Colon (tissue), 2 donors: ENCODE results near the gene PSME4.
"Not testable (repeated sequence)": the region's sequence is repeated elsewhere in the genome, so short reads cannot be mapped to it uniquely, and the experiment has no call there.

ENCODE experiments used
- FAIRE-seq: peaks from 2 replicates; lab custom pipeline; 2012; peaks lifted over from hg19 to GRCh38; lab: Jason Lieb, UNC
- donor health status: control.
- donor health status: control.

Gene PSME4

DNA sequence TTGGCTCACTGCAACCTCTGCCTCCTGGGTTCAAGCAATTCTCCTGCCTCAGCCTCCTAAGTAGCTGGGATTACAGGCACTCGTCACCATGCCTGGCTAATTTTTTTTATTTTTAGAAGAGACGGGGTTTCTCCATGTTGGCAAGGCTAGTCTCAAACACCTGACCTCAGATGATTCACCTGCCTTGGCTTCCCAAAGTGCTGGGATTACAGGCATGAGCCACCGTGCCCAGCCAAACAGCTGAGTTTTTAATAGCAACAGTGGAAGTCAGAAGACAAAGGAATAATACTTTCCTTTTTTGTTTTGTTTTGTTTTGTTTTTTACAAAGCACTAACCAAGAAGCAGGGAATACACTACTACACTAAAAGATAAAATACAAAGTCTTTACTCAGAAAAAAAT, 127.9 kb downstream of the PSME4 start:
- no peak for FAIRE-seq

DNA sequence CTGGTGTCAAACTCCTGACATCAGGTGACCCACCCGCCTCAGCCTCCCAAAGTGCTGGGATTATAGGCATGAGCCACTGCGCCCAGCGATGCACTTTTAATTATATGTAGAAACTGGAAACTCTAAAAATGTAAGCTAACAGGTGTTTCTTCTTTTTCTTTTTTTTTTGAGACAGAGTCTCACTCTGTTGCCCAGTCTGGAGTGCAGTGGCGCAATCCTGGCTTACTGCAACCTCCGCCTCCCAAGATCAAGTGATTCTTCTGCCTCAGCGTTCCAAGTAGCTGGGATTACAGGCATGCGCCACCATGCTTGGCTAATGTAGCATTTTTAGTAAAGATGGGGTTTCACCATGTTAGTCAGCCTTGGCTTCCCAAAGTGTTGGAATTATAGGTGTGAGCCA, 129.1 kb downstream of the PSME4 start:
- not testable (repeated sequence) for FAIRE-seq

DNA sequence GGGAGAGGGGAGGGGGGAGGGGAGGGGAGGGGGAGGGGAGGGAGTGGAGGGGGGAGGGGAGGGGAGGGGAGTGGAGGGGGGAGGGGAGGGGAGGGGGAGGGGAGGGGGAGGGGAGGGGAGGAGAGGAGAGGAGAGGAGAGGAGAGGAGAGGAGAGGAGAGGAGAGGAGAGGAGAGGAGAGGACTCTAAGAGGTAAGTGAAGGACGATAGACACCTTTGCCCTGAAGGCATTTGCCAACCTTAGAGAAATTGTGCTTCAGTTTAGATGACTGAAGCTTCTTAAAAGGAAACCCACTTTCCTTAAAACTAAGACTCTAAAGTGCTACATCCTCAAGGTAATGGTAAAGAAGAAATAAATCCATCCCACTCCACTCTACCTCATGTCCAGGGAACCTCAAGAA, 130.2 kb downstream of the PSME4 start:
- FAIRE-seq, result no peak

DNA sequence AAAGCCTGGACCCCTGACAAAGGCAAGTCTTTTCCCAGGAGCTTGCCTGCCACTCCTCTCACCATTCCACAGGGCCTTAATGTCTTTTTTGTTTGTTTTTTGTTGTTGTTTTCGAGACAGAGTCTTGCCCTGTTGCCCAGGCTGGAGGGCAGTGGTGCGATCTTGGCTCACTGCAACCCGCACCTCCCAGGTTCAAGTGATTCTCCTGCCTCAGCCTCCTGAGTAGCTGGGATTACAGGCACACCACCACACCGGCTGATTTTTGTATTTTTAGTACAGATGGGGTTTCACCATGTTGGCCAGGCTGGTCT, 140.9 kb downstream of the PSME4 start:
- FAIRE-seq, result not testable (repeated sequence)

DNA sequence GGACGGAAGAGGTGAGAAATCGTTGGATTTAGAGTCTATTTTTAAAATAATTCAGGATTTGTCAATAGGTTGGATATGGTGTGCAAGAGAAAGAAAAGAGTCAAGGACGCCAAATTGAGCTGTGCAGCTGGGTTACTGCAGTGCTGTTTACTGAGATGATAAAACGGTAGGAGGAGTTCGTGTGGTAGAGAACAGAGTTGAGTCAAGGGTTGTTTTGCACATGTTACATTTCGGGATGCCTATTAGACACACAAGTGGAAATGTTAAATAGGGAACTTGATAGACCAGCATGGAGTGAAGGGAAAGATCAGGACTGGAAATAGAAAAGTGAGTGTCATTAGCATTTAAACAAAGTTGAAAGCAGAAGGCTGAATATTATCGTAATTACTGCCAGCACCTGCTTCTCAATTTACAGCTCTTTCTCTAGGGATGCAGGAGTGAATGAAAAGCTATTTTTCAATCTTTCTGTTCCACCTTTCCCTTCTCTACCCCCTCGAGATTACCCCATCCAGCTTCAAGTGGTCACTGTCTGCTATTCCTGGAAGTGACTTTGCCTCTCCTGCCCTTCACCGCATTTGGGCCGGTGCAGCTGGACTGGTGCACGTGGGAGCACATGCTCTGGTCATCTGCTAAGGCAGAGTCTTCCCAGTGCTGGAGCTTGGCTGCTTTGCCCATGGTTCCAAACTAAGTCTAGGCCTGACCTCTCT, 141.4 kb downstream of the PSME4 start:
- FAIRE-seq, result no peak

DNA sequence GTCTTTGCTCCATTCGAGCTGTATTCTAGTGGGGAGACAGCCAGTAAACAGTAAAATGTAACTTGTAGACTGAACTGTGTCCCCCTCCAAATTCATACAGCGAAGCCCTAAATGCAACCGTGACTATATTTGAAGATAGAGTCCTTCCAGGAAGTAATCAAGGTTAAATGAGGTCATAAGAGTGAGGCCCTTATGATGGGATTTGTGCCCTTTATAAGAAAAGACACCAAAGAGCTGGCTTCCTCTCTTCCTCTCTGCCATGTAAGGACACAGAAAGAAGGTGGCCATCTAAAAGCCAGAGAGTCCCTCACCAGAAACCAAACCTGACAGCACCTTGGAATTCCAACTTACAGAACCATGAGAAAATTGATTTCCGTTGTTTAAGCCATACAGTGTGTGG, 142.5 kb downstream of the PSME4 start:
- no peak for FAIRE-seq

DNA sequence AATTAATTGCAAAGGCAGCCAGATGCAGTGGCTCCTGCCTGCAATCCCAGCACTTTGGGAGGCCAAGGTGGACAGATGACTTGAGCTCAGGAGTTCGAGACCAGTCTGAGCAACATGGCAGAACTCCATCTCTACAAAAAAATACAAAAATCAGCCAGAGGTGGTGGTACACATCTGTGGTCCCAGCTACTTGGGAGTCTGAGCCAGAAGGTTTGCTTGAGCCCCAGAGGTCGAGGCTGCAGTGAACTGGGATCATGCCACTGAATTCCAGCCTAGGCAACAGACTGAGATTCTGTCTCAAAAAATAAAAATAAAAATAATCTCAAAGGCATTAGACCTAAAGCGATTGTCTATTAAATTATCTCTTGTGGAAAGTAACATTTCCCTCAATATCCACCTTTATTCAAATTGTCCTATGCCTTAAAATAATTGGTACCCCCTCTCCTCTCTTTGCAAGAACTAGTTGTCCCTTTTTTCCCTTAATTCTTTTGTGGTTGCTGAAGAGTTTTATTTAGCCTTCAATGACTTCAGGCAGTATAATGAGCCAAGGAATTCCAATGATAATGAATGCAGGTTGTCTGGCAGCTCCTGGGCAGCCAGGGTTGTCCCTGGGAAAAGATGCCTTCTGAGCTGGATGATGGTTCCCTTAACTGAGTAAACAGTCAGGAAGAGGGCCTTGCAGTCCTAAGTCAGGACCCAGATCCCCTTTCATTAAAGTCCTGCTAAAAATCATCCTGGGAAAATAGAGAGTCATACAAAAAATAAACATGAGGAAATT, 143.2 kb downstream of the PSME4 start:
- no peak for FAIRE-seq

DNA sequence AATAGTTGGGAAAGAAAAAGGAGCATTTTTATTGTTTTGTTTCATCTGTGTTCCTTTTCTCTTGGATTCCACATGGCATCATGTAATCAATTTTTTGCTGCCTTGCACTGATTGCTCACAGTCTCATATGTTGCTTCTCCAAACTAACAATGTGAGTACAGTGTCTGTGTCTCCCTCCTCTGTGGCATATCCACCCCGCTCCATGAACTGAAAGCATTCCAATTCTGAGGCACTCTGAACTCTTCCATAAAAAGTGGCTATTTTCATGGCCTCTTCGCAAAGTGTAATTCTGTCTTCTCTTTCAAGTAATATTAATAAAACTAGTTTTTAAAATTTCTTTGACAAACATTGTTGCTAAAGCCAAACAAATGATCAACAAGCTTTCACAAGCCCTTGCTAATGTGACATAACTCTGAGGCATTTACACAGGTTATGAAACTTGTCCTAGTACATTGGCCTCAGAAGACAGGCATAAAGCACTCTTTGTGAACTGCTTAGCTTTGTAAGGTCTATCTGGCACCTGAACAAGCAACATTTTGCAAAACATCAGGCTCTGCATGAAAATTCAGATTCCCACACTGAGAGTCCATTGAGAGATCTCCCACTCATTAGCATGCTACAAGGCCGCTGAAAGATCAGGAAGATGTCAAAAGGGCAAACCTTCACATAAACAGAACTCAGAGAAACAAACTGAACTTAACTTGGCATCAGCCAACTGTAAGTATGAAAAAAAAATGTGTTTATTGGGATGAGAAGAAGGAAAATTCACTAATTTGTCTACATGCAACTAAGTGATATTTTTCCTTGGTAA, 144.0 kb downstream of the PSME4 start:
- no peak for FAIRE-seq

DNA sequence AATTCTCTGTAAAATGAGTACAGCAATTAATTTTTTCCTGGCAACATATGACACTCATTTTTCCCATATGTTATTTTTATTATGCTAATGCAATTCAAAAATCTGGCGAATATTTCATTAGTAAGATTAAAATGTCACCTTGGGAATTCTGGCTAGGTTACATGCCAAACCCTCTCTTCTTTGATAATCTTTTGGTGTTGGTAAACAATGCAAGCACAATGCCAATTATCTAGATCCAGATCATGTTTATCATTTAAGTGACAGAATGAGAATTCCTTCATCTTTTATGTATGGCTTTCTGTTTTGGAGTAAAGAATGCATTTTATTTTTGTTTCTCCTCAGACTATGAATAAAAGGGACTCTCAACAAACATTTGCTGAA, 144.8 kb downstream of the PSME4 start:
- no peak for FAIRE-seq

DNA sequence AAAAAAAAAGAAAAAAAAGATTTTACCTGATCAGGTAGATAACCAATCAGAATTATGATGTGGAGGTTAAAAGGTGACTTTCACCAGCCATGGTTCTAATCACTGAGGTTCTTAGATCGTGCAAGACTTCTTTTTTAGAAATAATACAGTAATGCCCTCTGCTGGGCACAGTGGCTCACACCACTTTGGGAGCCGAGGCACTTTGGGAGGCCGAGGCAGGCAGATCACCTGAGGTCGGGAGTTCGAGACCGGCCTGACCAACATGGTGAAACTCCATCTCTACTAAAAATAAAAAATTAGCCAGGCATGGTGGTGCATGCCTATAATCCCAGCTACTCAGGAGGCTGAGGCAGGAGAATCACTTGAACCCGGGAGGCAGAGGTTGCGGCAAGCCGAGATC, 147.2 kb downstream of the PSME4 start:
- not testable (repeated sequence) for FAIRE-seq

DNA sequence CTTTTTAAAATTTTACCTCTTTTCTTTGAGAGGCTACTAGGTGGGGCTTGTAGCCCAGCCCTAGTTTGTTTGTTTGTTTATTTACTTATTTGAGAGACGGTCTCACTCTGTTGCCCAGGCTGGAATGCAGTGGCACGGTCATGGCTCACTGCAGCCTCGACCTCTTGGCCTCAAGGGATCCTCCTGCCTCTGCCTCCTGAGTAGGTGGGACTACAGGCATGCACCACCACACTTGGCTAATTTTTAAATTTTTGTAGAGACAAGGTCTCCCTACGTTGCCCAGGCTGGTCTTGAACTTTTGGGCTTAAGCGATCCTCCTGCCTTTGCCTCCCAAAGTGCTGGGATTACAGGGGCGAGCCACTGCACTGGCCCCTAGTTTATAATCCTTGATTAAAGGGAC, 149.0 kb downstream of the PSME4 start:
- no peak for FAIRE-seq

DNA sequence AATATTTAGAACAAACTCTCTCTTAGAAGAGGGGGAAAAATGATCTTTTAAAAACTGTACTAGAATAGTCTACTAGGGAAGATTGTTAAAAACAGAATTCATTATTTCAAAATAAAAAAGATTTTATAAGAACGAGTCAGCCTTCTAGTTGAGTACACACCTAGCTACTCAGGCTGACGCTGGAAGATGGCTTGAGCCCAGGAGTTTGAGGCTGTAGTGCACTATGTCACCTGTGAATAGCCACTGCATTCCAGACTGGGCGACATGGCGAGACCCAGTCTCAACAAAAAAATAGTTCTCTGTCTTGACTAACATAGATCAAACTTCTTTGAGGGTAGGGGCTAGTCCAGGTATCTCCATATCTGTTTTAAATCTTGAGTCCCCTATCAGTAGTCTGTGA, 150.1 kb downstream of the PSME4 start:
- FAIRE-seq, result no peak

DNA sequence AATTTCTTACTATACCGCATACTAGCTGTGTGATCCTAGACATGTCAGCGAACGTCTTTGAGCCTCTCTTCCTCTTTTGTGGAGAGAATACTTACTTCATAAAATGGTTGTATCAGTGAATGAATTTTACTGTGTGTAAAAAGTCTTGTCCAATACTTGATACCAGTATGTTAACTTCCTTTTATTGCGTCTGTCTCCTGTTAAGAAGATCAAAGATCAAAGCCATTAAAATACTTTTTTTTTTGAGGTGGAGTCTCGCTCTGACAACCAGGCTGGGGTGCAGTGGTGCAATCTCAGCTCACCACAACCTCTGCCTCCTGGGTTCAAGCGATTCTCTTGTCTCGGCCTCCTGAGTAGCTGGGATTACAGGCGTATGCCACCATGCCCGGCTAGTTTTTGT, 150.7 kb downstream of the PSME4 start:
- no peak for FAIRE-seq

DNA sequence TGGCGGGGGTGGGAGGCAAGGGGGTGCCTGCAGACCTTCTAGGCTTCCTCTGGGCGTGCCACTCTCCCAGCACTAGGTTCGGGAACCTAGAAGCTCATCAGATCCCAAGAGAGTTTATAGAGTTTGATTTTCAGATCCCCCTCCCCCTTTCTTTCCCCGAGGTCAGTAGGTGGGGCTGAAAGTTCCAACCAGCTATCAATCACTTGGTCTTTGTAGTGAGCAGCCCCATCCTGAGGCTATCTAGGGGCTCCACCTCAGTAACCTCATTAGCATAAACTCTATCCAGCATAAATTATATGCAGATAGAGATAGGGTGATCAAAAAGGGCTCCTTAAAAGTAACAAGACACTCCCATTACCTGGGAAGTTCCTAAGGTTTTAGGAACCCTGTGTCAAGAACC, 151.2 kb downstream of the PSME4 start:
- FAIRE-seq, result no peak

DNA sequence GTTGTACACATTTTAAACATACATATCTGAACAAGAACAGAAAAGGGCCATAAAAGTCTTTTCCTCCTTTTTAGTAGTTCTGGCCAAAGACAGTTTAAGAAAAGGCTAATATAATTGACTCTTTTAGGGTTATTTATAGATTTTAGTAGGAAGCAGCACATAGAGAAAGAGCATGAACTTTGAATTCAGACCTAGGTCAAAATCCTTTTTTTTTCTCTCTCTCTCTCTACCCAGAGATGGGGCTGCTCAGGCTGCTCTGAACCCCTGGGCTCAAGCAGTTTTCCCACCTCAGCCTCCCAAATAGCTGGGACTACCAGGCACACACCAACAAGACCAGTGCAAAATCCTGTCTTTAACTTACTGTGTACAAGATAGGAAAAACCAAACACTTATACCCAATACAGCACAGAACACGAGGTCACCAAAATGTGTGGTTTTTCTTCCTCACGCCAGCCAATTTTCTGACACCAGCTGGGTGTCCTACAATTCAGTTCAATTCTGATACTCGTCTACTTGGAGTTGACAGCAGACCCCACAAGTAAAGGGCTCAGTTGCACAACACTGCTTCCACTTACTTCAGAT, 151.8 kb downstream of the PSME4 start:
- no peak for FAIRE-seq
